GM18867 (cell line): ENCODE measurements around the gene OCIAD1.
"Not testable (repeated sequence)": the region's sequence is repeated elsewhere in the genome, so short reads cannot be mapped to it uniquely, and the experiment has no call there.

ENCODE experiments used
- ATAC-seq: cut with Tn5 transposase; IDR thresholded peaks from one replicate; pipeline ENCODE4 v1.9.1; 2021; ENCODE audit warnings: mild to moderate bottlenecking, moderate library complexity; ENCODE audit not compliant: unreplicated experiment

The OCIAD1 gene

DNA sequence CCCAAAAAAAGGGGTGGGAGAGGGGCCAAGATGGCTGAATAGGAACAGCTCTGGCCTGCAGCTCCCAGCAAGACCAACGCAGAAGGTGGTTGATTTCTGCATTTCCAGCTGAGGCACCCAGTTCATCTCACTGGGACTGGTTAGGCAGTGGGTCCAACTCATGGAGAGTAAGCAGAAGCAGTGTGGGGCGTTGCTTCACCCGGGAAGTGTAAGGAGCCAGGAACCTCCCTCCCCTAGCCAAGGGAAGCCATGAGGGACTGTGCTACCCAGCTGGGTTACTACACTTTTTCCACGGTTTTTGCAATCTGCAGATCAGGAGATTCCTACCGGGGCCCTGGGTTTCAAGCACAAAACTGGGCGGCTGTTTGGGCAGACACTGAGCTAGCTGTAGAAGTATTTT is 13.9 kb upstream of the OCIAD1 start:
- no peak for ATAC-seq

DNA sequence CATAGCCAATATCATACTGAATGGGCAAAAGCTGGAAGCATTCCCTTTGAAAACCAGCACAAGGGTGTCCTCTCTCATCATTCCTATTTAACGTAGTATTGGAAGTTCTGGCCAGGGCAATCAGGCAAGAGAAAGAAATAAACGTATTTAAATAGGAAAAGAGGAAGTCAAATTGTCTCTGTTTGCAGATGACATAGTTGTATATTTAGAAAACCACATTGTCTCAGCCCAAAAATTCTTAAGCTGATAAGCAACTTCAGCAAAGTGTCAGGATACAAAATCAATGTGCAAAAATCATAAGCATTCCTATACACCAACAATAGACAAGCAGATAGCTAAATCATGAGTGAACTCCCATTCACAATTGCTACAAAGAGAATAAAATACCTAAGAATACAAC is 9.5 kb upstream of the OCIAD1 start:
- ATAC-seq = not testable (repeated sequence)

DNA sequence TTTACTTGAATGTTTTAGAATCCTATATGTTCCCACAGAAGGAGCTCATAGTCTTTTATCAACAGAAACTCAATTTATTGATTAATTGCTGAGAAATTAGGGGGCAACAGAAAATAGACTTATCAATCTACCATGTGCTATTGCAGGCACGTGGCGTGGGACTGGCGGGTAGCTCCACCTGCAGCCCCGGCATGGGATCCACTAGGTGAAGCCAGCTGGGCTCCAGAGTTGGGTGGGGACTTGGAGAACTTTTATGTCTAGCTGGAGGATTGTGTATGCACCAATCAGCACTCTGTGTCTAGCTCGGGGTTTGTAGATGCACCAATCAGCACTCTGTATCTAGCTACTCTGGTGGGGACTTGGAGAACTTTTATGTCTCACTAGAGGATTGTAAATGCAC is 3.3 kb upstream of the OCIAD1 start:
- ATAC-seq = no peak

DNA sequence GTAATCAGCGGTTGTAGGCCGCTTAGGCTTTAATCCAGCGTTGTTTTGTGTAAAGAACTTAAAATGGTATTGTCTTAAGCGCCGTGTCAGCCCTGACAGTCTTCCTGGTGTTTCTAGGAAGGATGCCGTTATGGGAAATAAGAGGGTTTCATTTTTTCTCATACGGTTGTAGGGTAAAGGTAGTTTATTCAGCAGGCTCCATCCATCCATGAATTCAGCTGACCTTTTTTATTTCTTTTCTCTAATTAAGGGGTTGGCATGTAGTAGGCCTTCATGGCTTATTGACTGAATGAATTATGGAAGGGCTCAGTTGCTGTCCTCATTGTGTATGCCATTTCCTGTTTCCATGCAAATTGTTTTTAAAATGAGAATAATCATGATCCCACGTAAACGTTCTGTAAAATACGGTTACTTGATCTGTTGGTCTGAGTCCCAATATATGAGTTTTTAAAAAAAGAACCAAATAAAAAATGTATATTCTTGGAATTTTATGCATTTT is 693 bp downstream of the OCIAD1 start:
- ATAC-seq = no peak

DNA sequence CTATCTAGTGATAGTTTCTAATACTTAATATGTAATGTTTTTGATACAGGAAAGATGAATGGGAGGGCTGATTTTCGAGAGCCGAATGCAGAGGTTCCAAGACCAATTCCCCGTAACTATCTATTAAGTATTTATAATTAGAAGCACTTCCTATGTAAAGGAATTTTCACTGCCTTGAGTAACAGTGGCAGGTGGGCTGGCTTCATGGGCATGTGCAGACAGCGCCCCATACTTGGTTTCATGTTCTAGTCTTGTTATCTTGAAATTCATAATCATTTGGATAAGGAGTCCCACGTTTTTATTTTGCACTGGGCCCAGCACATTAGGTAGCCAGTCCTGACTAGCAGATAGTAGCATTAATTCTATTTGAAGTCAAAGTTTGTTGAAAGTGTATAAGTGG is 1.7 kb downstream of the OCIAD1 start:
- ATAC-seq = no peak

DNA sequence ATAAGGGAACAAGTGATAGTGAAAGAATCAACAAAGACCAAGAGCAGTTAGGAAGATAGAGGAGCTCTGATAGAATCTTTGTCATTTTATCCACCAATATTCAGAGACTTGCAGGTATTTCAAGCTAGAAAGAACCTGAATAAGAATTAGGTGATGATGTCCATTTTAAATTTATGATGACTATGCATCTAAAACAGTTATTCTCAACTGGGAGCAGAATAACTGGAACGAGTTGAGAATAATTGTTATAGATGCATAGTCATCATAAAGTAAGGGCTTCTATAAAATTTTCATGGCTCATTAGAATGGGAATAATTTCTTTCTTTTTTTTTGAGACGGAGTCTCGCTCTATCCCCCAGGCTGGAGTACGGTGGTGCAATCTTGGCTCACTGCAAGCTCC is 5.8 kb downstream of the OCIAD1 start:
- no peak for ATAC-seq

GRCh38 chr4:48841045-48841827 is 10.3 kb downstream of the OCIAD1 start:
- no peak for ATAC-seq

GRCh38 chr4:48844843-48845242 is 14.0 kb downstream of the OCIAD1 start:
- no peak for ATAC-seq

DNA sequence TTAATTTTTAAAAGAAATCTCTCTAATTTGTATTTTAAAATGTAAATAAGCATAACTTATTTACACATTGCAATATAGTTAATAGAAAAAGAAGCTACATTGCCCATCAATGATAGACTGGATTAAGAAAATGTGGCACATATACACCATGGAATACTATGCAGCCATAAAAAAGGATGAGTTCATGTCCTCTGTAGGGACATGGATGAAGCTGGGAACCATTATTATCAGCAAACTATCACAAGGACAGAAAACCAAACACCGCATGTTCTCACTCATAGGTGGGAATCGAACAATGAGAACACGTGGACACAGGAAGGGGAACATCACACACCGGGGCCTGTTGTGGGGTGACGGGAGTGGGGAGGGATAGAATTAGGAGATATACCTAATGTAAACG is 17.9 kb downstream of the OCIAD1 start:
- ATAC-seq = not testable (repeated sequence)

GRCh38 chr4:48851651-48852050 is 20.8 kb downstream of the OCIAD1 start:
- no peak for ATAC-seq

GRCh38 chr4:48853604-48854394 is 22.9 kb downstream of the OCIAD1 start:
- no peak for ATAC-seq

DNA sequence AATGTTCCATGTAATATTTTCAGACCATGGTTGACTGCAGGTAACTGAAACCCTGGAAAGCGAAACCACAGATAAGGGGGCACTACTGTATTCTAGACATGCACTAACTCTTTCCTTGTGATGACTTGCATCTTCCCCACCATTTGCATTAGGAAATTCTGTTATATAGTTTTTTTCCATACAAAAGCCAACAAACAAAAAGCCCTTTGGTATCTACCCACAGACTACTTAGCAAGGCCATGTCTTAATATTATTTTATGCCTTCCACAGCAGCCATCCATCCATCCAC is 23.5 kb downstream of the OCIAD1 start:
- ATAC-seq = no peak

DNA sequence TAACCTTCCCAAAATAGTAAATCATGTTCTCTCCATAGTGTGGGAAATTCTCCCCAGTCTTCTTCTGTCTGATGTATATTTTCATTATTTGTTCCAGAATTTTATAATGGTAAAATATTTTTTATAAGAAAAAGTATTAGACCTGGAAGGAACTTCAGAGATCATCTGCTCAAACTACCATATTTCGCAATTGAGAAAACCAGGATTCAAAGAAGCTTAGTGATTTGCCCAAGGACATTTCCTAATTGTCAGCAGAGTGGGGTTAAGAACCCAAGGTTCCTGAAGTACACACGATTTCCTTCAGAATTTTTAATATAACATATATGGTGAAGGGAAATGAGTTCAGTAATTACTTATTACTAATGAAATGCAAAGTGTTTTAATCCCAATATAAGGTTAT is 24.1 kb downstream of the OCIAD1 start:
- no peak for ATAC-seq

DNA sequence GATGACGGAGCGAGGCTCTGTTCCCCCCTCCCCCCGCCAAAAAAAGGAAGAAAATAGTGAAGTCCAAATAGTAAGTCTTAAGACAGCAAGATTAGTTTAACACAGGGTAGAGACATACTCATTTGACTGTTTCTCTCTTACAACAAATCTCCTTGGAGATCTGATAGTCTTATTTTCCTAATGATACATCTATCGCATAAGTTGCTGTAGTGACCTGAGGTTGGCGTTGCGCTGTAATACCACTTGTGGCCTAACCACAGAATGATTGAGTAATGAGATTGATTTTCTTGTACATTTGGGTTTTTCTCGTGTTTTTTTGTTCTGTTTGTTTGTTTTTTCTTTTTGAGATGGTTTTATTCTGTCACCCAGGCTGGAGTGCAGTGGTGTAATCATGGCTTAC is 27.2 kb downstream of the OCIAD1 start:
- ATAC-seq = no peak

DNA sequence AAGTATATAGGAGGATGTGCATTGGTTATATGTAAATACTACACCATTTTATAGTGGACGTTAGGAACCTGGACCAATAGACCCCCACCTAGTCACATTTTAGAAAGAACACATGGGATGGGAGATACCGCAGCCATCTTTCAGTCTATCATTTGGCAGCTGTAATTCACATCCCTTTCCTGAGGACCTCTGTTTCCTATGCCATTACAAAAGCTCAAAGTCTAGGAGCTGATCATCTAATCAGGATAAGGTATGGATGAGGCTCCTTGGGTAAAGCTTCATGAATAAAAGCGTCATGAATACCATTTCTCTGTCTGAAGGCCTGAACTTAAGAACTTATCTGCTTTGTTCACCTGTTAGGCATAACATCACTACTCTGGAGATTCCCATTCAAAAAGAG is 31.1 kb downstream of the OCIAD1 start:
- ATAC-seq = no peak

DNA sequence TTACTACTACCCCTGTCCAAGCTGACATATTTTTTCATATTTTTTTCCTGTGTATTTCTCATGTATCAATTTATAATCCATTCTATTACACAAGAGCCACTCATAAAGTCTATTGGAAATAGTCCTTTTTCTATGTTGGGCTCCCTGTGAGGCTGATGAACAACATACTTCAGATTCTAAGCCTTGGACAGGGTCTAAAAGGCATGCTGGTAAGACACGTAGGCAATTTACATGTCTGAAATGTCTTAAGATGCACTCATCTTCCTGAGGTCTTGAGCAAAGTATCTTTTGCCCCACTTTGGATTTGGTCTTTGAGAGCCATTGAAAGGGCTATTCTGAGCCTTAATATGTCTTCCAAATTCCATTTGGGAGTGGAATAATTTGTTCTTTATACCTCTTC is 31.8 kb downstream of the OCIAD1 start:
- no peak for ATAC-seq

GRCh38 chr4:48863728-48864127 is 32.8 kb downstream of the OCIAD1 start:
- ATAC-seq = no peak

- not testable (repeated sequence) for ATAC-seq
These were observed 33.8 kb downstream of the OCIAD1 start for GRCh38 chr4:48864696-48865095.

- ATAC-seq = no peak
These were observed 47.1 kb downstream of the OCIAD1 start for GRCh38 chr4:48877827-48878535.

DNA sequence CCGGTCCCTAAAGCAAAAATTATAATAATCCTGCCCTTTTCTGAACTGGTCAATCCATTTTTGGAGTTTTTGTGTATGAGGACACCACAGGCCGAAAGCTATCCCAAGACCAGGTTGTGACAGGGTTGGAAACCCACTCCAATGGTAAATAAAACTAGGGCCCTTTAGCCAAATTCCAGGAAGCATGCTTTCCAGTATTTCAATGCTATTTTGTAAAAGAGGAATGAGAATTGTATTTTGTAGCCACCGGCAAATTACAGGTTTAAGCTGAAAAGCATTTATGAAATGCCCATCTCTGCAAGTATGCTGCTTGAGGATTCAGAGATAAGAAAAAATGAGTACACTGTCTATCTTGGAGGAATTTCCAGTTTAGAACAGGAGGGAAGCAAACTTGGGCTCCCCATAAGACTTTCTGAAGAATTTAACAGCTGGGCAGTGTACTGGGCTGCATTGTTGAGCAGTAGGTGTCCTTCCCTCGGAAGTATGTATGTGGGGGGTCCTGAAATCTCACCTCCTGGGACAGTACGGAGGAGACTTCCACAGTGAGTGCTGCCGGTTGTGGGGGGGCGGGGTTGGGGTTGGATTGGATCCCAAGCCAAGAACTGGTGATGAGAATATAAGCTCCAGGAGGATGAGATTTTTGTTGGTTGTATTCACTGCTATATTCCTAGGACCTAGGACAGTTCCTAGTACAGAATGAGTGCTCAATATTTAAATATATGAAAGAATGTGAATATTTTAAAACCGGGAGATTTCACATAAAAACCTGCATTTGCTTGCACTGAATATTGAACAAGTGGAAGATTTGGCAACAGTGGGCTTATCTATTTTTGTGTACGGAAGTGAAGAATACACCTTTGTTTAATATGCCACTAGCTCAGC is 48.9 kb downstream of the OCIAD1 start:
- ATAC-seq = no peak

DNA sequence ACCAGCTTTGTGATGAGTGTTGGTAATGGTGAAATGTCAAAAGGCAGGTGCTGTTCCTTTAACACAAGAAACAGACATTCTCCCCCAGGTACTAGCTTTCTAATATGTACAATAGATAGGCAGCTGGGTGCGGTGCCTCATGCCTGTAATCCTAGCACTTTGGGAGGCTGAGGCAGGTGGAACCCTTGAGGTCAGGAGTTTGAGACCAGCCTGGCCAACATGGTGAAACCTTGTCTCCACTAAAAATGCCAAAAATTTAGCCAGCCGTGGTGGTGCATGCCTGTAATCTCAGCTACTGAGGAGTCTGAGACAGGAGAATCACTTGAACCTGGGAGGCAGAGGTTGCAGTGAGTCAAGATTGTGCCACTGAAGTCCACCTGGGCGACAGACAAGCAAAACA is 50.8 kb downstream of the OCIAD1 start:
- ATAC-seq = not testable (repeated sequence)
